Smooth muscle cell of trachea (primary cell): ENCODE data around the gene CCT3. TPM values are rescaled to one million over a fixed set of nuclear protein-coding genes. Genes with fewer than 3 reads are reported as not detected.

Experiments used
- total RNA-seq: library from RNA; depleted of rRNA; stranded (reverse); fragments of >200 nt; gene quantifications from 2 replicates; pipeline ENCODE4 v1.2.1, GENCODE V29; 2014

Gene CCT3
- 486 and 506 TPM in 2 replicates for total RNA-seq

GRCh38 chr1:156338180-156338976 lies at the start of gene CCT3, which contains the start of gene TSACC:
Gene CCT3 (minus strand): TSS chr1:156338292. CDS start chr1:156338184, 108 bp downstream.
Gene TSACC (plus strand): TSS chr1:156338526. CDS start chr1:156339758, 1,232 bp downstream.

GRCh38 chr1:156368889-156369684 lies 31.0 kb upstream of the CCT3 start, which contains the start of gene RHBG:
Gene RHBG (plus strand): TSS chr1:156369211. CDS start chr1:156369250, 39 bp downstream.

DNA sequence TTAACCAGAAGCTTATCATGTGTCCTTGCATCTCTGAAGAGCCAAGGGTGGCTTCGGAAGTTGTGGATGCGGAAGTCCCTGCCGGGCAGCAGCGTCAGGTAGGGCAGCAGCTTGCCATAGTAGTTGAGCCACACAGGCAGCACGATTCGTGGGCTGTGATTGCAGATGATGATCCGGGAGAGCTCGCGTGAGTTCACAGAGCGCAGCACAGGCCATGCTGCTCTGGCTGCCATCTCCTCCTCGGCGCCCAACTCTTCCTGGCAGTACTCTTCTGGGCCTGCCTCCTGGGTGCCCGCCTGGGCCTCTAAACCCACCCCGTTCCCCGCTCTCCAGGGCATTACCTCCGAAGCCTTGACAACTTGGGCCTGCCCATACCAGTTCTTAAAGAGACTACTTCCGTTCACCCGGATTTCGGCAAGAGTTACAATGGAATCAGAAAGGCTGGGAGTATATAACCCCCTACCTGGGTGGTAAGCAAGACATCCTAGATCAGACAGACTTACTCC lies 39.2 kb downstream of the CCT3 start, which contains the start of gene VHLL:
VHLL (minus strand) TSS at position 456 of the 506 bp plus-strand sequence; CDS start at position 338, 118 bp downstream.

DNA sequence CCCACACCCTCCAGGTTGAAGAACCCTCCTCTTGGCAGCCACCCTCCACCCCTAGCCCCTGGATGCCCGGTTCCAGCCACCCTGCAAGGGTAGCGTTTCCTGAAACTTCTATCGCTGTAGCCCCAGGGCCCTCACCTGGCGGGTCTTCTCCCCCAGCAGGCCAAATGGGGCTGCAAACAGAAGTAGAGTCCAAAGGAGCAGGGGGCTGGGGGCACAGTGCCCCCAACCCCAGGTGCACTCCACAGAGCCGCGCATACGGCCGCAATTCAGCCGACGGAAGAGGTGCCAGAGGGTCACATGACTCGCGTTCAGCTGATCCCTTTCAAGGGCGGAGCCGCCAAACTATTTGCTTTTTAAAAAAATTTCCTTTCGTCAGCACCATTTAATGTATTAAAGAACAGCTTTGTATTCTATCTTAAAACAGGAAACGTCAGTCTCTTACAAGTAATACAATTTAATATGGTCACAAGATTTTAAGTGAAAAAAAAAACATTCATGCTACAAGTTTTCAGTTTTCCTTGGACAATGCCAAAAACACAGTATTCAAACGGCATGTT lies 42.6 kb downstream of the CCT3 start, which contains the start of gene GLMP:
GLMP (minus strand) TSS at position 289 of the 557 bp plus-strand sequence; CDS start at position 255, 34 bp downstream.

DNA sequence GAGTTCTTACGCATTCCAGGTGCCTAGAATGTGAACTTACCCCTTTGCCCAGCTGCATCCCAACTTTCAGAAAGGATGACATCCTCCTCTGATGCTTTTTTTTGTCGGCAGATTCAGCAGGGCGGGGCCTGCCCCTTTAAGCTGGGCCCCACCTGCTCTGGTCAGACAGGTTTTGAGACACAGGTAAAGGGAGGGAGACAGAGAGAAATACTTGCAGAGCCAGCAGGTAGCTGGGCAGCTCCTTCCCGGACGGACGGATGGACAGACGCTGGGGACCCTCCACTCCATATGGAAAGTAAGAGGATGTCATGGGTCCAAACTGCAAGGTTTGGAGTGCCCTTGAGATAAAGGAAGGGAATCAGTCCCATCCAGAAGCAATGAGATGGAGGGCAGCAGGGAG lies 54.0 kb downstream of the CCT3 start, which contains the start of gene TMEM79:
TMEM79 (plus strand) TSS at position 214 of the 400 bp plus-strand sequence. CDS start 902 bp downstream, outside the sequence.

DNA sequence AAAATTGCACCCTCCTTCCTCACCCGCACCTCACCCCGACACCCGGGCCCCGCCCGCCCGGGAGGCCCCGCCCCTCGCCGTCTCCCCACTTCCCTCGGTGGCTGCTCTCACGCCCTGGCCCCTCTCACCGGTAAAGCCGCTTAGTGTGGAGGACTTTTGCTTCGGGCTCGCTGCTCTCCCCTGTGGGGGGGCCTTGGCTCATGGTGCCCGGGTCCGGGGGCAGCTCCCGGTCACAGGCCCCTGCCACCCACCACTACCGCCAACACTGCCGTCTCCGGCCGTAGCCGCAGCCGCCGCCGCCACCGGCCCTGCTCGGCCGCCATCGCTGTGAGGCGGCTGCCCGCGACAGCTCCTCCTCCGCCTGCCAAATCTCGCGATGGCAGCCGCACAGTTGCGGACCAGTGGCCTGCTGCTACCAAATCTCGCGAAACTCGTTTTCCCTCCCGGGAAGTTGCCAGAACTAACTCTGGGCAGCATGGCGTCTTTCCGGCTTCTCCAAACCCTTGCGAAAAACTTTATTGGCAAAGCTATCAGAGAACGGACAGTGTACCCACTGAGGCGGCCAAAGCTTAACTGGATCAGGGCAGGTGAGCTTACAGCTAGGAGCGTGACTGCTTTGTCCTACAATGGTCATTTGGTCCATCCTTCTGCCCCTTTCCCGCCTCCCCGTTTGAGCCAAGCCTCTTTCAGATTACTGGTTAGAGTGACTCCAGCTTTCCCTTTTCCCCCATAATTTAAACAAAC lies 55.4 kb downstream of the CCT3 start, which contains the start of gene SMG5:
SMG5 (minus strand) TSS at position 347 of the 744 bp plus-strand sequence; CDS start at position 202, 145 bp downstream.

Other genes starting within 250 kb of the CCT3 start
- gene LMNA, start 223.6 kb downstream of the CCT3 start, total RNA-seq: 2,363 and 2,796 TPM in 2 replicates
- 1.7 and 1.8 TPM in 2 replicates for gene SEMA4A, start 184.7 kb downstream of the CCT3 start, total RNA-seq
- gene SLC25A44, start 144.2 kb downstream of the CCT3 start, total RNA-seq: 7.7 and 8.1 TPM in 2 replicates
- 23.8 and 54.4 TPM in 2 replicates for gene PMF1, start 125.3 kb downstream of the CCT3 start, total RNA-seq
- gene BGLAP, start 96.1 kb downstream of the CCT3 start, total RNA-seq: 0.83 TPM in 1 of 2 replicates, not detected in the other
- gene PAQR6, start 90.2 kb downstream of the CCT3 start, total RNA-seq: 0.29 and 0.66 TPM in 2 replicates
- 40.3 and 68.3 TPM in 2 replicates for gene SMG5, start 55.5 kb downstream of the CCT3 start, total RNA-seq
- 1.3 and 3.0 TPM in 2 replicates for gene TMEM79, start 54.0 kb downstream of the CCT3 start, total RNA-seq
- gene GLMP, start 42.6 kb downstream of the CCT3 start, total RNA-seq: 79.4 and 138 TPM in 2 replicates
- not detected in 2 replicates for gene VHLL, start 39.0 kb downstream of the CCT3 start, total RNA-seq
- gene TSACC, start 234 bp upstream of the CCT3 start, total RNA-seq: 0.33 TPM in 1 of 2 replicates, not detected in the other
- not detected in 2 replicates for gene RHBG, start 30.9 kb upstream of the CCT3 start, total RNA-seq
- 11.6 and 12.1 TPM in 2 replicates for gene MEF2D, start 162.5 kb upstream of the CCT3 start, total RNA-seq
- 3.8 and 50.3 TPM in 2 replicates for gene IQGAP3, start 234.3 kb upstream of the CCT3 start, total RNA-seq
- gene TTC24, start 241.4 kb upstream of the CCT3 start, total RNA-seq: not detected in 2 replicates